Colon (tissue), 2 donors: ENCODE data around the gene NIPSNAP2.
"Not testable (repeated sequence)": the region's sequence is repeated elsewhere in the genome, so short reads cannot be mapped to it uniquely, and the experiment has no call there.

Experiments used
- FAIRE-seq: peaks from 2 replicates; lab custom pipeline; 2012; peaks lifted over from hg19 to GRCh38; lab: Jason Lieb, UNC
- donor health status: control.
- donor health status: control.

NIPSNAP2 gene

DNA sequence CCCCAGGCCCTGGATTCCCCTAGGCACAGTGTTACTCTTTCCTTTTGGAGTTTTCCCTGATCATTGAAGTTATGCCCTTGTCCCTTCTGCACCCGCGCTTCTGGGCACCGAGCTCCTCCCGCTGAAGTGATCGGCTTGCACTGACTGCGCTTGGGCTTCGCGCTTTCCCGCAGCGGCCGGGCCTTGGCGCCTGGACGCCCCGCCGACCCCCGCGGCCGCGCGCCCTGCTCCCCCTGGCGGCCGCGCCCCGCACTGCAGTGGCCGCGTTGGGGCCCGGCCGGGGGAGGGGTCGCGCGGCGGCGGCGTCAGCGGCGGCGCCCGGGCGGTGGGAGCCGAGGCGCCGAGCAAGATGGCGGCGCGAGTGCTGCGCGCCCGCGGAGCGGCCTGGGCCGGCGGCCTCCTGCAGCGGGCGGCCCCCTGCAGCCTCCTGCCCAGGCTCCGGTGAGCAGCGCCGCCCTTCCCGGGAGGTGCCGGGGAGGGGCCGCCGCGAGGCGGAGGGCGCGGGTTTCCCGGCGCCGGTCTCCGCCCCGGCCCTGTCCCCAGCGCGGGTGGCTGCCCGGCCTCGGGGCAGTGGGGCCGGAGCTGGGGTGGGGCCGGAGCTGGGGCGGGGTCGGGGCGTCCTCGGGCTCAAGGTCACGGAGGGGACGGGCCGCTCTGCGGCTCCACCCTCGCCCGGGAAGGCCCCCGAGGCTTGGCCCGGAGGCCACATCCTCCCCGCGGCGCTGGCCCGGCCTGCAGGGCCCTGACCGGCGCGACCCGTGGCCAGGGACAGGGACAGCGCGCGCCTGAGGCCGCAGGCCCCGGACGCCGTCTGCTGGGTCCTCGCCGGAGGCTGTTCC, at the start of gene NIPSNAP2:
TSS of gene NIPSNAP2 (plus strand) at position 325 of the 839 bp plus-strand sequence. CDS start at position 350, 25 bp downstream.
- FAIRE-seq, result no peak

DNA sequence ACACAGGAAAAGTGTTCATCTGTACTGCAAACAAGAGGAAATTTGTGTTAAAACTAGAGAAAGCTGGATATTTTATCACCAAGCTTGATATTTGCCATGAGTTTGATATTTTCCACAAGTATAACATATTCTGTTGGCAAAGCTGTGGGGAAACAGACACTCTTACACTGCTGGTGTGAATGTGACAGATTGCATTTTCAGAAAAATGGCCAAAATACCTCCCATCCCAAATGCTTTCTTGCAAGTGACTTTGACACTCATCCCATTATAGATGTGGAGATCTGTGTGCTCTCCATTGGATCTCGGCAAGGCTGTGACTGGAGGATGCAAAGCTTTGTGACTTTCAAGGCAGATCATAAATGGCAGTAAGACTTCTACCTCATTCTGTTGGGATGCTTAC, 46.6 kb upstream of the NIPSNAP2 start:
- no peak for FAIRE-seq

DNA sequence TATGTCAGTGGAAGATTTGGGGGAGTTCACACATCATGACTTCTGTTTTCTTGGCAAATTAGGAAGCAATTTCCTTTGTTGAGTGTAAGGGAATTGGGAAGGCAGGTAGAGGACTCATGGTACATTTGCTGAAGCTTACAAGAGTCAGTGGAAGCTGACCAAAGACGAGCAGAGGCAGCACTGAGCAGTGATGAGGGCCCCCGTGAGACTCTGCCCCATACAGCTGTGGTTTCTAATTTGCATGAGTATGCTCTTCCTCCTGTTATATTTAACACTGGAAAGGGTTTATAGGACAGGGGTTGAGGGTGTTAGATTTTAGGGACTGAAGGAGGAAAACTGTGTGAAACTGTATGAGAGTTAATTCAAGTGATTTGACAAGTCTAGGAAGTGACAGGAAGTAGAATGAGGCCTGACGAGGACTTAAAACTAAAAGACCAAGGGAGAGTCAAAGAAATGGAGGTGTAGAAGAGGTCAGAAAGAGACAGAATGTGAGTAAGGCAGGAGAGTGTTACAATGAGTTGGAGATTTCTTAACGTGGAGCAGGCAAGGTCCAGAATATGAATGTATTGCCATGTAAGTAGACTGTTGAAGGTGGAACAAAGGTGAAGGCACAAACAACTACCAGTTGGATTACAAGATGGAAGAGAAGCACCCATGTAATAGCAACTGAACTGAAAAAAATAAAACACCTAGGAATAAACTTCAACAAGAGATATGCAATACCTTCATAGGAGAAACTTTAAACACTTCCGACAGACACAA, 36.2 kb upstream of the NIPSNAP2 start:
- no peak for FAIRE-seq

DNA sequence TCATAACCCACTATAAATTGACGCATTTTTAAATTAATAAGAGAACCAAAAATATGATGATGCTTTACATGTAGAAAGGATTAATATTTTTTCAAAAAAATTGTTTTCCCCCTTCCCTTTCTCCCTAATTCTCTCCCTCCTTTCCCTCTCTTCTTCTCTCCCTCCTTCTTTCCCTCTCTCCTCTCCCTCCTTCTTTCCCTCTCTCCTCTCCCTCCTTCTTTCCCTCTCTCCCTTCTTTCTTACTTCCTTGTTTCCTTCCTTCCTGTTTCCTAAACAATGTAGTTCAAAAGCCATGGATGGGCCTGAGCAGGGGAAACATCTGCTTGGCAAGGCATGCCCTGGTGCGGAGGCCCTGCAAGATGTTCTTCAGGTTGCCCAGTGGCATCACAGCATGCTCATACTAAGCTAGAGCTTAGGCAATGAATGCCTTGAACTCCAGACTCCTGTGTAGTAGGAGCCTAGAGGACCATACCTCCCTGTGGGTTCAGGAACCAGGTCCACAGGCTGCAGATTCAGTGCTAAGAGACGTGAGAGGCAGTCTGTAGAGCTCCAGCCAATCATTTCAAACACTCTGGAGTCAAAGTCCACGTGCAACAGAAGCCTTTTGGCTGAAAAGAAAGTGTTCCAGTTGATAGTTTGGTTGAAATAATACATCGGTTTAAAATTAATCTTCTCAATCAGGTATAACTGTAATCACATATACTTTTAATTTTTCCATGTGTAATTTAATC, 32.8 kb upstream of the NIPSNAP2 start:
- FAIRE-seq, result no peak

DNA sequence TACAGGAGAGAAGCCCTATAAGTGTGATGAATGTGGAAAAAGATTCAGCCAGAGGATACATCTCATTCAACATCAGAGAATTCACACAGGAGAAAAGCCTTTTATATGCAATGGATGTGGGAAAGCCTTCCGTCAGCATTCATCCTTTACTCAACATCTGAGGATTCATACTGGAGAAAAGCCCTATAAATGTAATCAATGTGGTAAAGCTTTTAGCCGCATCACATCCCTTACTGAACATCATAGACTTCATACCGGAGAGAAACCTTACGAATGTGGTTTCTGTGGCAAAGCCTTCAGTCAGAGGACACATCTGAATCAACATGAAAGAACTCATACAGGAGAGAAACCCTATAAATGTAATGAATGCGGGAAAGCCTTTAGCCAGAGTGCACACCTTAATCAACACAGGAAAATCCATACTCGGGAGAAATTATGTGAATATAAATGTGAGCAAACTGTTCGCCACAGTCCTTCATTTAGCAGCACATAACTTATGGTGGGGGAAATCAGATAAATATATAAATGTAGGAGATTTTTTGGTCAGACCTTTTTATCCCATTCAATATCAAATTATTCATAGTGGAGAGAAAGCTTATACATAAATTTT, 24.8 kb upstream of the NIPSNAP2 start:
- FAIRE-seq, result no peak

DNA sequence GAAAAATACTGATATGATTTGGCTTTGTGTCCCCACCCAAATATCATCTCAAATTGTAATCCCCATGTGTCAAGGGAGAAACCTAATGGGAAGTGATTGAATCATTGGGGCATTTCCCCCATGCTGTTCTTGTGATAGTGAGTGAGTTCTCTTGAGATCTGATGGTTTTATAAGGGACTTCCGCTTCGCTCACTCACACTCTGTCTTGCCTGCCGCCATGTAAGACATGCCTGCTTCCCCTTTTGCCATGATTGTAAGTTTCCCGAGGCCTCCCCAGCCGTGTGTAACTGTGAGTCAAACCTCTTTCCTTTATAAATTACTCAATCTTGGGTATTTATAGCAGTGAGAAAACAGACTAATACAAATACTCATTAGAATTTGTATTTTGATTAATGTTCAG, 17.8 kb upstream of the NIPSNAP2 start:
- FAIRE-seq, result no peak

DNA sequence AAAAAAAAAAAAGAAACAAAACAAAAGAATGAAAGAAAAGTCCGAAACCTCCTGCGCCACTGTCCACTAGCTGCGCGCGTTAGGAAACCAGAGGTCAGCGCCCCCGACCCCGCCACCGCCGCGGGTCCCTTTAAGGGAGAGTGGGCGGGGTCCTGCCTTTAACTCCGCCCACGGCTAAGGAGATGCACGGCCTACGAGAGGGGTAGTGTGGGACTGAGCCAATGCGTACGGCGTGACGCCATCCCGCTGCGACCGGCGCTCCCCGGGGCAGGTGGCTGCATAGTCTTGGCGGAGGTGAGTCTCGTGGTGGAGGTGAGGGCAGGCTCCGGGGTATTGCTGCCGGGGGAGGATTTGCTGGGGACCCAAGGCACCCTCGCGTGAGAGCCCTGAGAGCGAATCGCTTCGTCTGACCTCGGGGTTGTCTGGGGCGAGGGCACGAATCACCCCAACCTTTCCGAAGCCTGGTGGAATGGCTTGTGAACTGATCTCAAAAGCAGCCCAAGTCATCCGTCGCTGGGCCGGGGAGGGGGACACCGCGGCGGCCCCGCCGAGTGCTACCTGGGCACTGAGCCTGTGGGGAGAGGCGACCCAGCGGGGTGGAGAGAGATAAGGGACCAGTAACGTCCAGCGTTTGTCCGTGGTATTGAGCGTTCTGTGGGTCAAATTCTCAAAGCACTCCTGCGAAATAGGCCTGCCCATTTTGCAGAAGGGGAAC, 12.6 kb upstream of the NIPSNAP2 start, which contains the start of gene MRPS17:
TSS of gene MRPS17 (plus strand) at position 241 of the 715 bp plus-strand sequence. CDS start 1,319 bp downstream, outside the sequence.
- no peak for FAIRE-seq

DNA sequence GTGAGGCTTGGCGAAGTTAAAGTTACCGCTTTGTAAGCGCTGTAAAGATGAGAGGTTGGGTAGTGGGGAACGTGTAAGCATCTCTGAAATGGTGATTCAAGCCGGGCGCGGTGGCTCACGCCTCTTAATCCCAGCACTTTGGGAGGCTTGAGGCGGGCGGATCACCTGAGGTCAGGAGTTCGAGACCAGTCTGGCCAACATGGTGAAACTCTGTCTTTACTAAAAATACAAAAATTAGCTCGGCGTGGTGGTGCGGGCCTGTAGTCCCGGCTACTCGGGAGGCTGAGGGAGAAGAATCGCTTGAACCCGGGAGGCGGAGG, 12.1 kb upstream of the NIPSNAP2 start:
- not testable (repeated sequence) for FAIRE-seq

DNA sequence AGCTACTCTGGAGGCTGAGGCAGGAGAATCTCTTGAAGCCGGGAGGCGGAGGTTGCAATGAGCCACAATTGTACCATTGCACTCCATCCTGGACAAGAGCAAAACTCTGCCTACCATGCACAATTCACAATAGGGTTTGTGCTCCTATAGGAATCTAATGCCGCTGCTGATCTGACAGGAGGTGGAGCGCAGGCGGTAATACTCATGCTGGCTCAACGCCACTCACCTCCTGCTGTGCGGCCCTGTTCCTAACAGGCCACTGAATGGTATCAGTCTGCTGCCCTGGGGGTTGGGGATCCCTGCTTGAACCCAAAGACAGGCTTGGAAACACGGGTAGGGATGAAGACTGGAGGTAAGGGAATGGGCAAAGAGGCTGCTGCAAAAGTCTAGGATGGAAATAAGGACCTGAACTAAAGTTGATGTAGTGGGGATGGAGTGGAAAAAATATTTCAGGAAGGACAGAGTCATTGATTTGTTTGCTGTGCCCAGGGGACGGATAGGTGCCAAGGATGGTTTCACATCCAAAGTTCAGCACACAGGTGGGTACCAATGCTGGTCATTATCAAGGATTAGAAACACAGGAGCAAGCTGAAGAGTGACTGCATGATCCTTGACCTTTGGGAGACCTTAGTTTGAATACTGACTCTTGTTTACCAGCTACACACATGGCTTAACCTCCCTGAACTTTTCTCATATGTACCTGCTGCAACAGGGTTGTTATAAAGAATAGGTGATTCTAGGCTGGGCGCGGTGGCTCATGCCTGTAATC, 10.5 kb upstream of the NIPSNAP2 start:
- no peak for FAIRE-seq

DNA sequence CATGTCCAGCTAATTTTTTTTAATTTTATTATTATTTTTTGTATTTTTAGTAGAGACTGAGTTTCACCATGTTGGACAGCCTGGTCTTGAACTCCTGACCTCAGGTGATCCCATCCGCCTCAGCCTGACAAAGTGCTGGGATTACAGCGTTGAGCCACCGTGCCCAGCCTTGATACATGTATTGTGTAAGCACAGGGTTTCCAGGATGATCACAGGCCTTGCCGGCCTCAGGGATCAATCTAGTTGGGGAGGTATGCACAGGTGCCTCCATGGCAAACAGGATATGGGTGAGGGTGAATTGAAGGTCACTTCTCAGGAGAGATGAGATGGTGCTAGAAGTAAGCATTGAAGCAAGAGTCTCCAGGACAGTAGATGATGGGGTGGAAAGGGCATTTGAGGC, 7.2 kb upstream of the NIPSNAP2 start:
- FAIRE-seq, result no peak

DNA sequence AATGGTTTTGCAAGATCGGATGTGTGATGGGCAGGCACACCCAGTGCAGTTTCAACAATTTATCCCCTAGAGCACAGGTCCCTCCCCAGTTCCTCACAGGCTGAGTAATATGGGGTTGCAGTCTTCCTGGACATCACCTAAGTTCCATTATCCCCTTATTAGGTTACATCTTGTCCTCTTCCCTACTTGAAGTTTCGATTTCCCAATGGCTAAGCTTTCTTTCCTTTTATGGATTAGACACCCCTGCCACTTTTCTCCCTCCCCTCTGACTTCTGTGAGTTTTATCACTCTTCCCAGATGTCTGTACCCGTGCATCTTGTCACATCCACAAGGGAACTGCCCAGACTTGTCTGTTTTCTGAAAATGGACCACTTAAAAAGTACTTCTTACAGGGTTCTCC, 2.4 kb upstream of the NIPSNAP2 start:
- FAIRE-seq, result no peak

DNA sequence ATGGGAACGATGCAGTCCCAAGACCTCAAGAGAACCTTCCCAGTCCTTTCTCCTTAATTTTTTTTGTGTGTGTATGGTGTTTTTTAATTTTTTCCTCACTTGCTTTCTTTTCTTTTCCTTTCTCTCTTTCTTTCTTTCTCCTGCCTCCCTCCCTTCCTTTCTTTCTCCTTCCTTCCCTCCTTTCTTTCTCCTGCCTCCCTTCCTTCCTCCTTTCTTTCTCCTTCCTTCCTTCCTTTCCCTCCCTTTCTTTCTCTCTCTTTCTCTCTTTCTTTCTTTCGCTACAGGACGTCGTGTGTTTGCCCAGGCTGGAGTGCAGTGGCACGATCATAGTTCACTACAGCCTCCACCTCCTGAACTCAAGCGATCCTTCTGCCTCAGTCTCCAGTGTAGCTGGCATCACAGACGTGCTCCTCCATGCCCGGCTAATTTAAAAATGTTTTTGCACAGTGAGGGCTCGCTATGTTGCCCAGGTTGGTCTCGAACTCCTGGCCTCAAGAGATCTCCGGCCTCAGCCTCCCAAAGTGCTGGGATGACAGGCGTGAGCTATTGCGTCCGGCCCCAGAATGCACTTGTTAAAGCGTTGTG, 709 bp upstream of the NIPSNAP2 start:
- no peak for FAIRE-seq

DNA sequence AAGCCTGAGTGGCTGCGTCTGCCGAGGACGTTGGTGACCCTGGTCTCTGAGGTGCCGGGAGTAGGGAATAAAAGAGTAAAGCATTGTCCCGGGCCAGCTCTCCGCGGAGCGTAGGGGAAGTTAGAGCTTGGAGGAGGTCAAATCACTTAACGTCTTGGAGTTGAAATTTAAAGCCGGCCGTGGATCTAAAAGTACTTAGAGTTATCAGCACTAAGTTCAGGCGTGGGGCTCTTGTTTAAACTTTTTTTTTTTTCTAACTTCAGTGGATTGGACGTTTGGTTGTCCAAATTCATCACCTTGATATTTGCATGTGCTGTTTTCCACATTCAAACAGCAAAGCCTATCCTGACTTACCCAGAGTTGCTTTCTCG, 700 bp downstream of the NIPSNAP2 start:
- no peak for FAIRE-seq

DNA sequence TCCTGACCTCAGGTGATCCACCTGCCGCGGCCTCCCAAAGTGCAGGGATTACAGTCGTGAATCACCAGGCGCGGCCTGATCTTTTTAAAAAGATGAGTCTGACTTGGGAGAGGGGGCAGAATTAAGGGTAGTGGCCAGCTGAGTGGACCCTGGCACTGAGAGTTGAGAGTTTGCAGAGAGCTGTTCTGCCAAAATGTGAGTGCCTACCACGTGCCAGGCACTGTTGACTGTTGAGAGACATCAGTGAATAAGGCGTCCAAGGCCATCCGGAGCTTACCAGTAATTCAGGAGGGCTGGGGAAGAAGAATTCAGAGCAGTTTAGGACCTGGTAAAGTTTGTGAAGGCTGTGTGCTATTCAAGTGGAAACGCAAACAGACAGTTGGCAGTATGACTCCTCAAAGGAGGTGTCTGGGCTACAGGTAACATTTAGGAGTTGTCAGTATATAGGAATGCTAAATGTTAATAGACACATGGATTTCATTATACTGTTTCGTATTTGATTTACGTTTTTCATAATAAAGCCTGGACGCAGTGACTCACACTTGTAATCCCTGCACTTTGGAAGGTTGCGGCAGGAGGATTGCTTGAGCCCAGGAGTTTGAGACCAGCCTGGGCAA, 1.5 kb downstream of the NIPSNAP2 start:
- FAIRE-seq, result no peak

DNA sequence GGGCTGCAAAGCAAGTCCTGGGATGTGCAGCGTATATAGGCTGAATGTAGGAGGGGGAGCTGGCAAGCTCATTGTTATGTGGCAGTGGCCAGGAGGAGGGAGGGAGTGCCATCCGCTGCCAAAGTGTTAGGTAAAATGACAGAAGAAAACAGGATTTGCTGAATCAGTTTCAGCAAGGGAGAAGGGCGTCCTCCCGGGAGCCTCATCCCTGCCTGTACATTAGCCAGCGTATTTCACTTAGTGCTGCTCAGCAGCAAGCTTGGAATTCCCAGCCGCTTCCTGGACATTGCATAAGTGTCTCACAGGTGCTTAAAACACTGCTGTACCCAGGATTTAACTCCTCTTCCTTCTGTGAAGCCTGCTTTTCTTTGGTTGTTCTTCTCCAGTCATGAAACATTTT, 2.5 kb downstream of the NIPSNAP2 start:
- FAIRE-seq, result no peak

DNA sequence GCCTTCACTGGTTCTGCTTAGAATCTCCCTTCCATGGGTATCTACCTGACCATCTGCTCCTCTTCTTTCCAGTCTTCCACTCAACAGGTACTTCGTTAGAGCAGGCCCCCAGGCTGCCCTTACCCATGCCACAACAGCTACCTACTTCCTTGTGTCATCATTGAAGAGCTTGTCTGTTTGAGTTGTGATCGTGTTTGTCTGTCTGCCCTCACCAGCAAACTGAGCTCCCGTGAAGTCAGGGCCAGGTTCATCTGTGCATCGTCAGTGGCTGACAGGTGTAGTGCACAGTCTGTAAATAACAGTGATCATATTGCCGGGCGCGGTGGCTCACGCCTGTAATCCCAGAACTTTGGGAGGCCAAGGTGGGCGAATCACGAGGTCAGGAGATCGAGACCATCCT, 5.0 kb downstream of the NIPSNAP2 start:
- FAIRE-seq, result no peak

DNA sequence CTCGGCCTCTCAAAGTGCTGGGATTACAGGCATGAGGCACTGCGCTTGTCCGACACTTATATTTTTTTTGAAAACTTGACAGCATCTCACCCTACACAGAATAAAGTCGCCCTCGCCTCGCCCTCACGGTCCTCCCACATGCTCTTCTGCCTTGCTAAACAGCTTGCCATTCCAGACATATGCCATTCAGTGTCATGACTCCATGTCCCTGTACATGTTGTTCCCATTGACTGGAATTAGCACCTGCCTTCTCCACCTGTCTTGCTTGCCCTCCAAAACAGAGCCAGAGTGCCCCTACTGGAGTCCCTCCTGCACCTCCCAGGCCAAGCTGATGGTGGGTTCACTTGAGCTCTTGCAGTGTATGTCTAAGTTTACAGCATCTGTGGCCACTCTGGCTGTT, 6.2 kb downstream of the NIPSNAP2 start:
- FAIRE-seq, result no peak

DNA sequence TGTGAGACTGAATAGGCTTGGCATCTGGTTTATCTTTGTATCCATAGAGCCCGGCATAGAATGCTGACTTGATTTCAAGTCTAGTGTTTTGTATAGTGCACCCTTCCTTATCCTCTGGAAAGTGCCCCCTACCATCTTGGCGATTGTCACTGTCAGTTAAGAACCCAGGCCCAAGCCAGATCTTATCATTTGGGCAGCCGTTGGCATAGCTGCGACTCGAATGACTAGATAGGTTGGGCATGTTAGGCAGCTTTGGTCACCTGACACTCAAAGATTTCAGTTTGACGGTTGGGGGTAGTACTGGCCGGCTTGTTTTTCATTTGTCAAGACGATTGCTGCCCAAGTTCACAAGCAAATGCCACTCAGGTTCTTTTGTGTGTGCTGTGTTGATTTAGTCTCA, 6.6 kb downstream of the NIPSNAP2 start:
- no peak for FAIRE-seq

DNA sequence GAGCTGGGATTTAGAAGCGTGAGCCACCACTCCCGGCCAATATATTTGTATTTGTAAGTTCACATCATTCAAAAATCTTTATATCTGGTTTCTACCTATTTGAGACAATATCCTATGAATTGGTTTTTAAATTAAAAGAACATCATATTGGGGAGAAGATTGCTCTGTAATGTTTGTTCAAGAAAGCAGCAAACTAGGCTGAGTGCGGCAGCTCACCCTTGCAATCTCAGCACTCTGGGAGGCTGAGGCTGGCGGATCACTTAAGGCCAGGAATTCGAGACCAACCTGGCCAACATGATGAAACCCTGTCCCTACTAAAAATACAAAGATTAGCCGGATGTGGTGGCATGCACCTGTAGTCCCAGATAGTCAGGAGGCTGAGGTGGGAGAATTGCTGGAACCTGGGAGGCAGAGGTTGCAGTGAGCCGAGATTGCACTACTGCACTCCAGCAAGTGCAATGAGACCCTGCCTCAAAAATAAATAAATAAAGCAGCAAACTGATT, 9.4 kb downstream of the NIPSNAP2 start:
- no peak for FAIRE-seq
